GM19467 (cell line): ENCODE results near the gene SMYD3.
"Not testable (repeated sequence)": the region's sequence is repeated elsewhere in the genome, so short reads cannot be mapped to it uniquely, and the experiment has no call there.

ENCODE experiments used
- ATAC-seq: cut with Tn5 transposase; IDR thresholded peaks from one replicate; pipeline ENCODE4 v1.9.1; 2021; ENCODE audit warnings: mild to moderate bottlenecking, moderate library complexity; ENCODE audit not compliant: unreplicated experiment

Gene SMYD3

DNA sequence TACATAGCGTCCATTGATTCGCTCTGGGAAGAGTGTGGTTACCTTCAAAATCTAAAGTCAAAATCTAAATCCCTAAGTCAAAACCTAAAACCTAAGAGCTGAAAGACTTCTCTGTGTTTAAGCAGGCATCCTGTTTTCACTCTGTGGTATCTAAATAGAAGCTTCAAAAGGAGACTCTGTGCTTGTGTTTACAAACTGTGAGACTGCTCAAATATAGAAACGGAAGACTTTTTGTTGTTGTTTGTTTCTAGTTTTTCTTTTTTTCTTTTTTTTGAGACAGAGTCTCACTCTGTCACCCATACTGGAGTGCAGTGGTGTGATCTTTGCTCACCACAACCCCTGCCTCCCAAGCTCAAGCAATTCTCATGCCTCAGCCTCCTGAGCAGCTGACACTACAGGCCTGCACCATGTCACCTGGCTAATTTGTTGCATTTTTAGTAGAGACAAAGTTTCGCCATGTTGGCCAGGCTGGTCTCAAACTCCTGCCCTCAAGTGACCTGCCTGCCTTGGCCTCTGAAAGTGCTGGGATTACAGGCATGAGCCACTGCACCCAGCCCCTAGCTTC, 425.9 kb downstream of the SMYD3 start:
- no peak for ATAC-seq

DNA sequence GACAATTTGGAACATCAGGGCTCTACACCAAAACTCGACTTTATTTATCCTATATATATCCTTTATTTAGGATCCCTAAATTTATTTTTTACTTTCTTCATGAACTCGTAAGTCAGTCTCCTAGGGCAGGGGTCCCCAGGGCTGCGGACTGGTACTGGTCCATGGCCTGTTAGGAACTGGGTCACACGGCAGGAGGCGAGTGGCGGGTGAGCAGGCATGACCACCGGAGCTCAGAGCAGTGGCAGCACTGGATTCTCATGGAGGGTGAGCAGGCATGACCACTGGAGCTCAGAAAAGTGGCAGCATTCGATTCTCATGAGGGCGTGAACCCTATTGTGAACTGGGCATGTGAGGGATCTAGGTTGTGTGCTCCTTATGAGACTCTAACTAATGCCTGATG, 427.0 kb downstream of the SMYD3 start:
- ATAC-seq, result no peak

DNA sequence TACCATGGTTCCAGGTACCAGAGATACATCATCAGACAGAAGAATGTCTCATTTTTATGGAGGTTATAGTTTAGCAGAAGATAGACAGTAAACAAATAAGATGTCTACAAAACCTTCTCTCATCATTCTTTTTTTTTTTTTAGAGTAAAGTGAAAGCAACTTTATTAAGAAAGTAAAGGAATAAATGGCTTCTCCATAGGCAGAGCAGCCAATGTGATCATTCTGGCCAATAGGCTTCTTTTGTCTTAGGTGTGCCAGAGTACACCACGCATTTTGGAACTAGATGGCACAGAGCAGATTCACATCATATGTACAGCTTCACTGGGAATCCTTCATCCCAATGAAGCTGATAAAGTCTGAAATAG, 428.2 kb downstream of the SMYD3 start:
- no peak for ATAC-seq

- no peak for ATAC-seq
Observed at GRCh38 chr1:246078126-246078887, 428.8 kb downstream of the SMYD3 start.

- ATAC-seq, result no peak
Observed at GRCh38 chr1:246077476-246077875, 429.6 kb downstream of the SMYD3 start.

- ATAC-seq, result no peak
Observed at GRCh38 chr1:246074421-246074820, 432.7 kb downstream of the SMYD3 start.

DNA sequence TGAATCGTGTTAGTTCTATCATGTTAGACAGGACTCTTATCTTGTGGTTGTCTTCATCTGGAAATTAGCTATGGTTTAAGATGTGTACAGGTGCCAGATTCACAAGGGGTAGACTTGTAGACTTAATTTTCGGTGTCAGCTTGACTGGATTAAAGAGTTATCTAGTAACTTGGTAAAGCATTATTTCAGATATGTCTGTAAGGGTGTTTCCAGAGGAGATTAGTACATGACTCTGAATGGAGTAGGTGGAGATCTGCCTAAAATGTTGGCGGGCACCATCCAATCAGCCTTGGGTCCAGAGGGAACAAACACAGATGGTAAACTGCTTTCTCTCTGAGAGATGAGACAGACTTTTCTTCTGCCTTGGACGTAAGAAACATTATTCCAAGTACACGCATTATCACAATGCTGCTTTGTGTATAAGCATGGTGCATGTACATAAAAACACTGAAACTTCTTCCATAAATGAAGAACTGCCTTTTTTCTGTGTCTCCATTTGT, 434.6 kb downstream of the SMYD3 start:
- ATAC-seq, result no peak

- ATAC-seq, result not testable (repeated sequence)
Observed at GRCh38 chr1:246071981-246072380, 435.1 kb downstream of the SMYD3 start.

DNA sequence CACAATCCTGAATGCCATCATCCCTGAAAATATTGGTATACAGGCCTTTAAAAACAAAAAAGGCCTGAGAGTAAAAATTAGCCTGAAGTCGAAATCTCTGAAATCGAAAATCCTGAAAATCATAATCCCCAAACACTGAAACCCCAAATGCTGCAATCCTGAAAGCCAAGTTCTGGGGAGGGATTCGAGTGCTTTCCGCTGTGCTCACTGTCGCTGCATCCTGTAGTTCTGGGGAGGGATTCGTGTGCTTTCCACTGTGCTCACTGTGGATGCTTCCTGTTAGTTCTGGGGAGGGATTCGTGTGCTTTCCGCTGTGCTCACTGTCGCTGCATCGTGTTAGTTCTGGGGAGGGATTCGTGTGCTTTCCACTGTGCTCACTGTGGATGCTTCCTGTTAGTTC, 435.5 kb downstream of the SMYD3 start:
- ATAC-seq, result not testable (repeated sequence)

DNA sequence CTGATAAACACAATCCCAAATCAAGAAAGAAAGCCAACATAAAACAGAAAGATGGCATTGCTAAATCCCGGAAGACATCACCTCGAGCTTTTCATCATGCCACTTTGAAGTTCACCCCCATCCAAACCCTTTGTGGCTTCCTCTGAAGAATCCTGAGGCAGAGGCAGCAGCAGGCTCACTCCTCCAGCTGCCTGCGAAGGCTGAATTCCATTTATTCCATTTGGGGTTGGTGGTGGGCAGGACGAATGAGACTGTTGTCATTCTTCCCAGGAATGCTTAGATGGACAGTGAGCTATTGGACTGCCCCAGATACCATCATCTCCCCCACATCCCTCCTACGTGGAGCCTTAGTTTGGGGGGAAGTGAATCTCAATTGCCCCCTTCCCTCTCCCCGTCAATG, 437.5 kb downstream of the SMYD3 start:
- ATAC-seq, result no peak

DNA sequence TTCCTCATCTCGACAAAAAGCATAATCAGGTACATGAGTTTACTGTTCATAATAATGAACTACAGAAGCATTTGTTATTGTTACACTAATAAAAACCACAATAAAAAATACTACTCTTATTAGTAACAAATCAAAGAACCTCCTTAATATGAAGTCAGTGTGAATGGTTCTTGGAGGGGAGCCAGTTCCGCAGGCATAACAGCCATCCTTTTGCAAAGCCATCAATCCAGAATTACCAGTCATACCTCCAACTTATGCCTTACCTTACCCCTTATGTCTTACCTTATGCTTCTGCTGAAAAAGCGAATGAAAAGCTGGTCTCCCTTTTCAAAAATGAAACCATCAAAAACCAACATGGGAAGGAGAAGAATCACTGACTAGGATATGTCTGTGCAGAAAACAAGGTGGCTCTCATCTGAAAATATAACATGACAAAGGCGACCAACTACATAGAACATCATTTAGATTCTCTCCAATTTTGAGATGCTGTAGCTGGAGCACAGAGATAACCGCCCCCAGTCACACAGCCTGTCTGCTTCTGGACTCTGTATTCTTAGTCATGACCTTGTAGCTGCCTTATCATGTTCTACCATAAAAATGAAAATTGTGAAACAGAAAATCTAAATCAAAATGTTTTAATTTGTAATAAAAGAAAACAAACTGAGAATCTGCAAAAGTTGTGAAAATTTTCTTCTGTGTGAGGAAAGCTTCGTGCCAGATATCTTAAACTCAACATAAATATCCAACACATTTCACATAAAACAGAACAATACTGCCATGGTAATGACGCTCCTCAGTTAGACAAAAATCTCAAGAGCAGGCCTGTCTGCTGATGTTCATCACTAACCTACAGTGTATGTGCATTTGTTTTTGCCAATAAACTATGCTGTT, 438.2 kb downstream of the SMYD3 start:
- no peak for ATAC-seq

DNA sequence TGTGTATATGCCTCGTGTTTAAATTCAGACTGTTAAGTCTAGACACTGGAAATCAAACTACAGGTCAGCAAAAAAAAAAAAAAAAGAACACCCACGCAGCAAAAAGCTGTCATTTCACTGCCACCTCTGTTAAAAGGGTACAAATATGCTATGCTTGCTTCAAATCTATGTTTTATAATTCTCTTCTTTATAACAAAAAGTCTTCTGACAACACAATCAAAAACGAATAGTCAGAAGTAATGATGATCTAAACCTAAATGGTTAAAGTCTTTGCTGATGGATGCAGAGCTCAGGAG, 438.9 kb downstream of the SMYD3 start:
- ATAC-seq, result no peak

DNA sequence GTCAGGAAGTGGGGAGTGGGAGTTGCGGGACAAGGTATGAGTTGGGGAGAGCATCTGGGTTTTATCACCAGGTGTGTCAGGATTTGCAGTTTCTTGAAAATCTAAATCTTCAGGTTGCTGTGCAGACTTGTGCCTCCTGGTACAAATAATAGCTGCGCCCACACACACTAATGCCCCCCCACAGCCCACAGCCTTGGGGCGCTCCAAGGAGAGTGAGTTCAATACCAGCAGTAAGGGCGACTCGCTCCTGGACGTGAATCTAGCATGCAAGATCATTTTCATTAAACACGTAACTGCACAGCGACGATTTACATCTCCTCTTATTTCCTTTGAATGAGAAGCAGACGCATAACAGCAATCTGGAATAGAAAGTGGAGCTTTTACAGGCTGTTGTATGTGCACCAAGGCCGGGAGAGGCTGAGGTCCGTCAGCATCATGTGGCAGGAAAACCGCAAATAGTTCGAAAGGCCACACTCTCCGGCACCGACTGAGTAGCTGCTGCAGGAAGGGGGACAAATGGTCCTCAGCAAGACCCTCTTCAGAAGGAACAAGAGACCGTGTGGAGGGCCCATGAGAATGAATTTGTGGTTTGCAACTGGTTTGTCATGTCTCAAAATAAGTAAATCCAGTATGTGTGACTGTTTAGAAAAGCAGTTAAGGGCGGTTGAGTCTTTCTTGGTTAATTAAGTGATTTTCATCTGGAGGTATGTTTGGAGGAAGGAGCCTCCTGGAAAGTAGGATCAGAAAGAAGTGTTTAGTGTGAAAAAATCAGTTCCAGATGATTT, 439.5 kb downstream of the SMYD3 start:
- no peak for ATAC-seq

GRCh38 chr1:246066573-246066972, 440.5 kb downstream of the SMYD3 start:
- ATAC-seq, result no peak

DNA sequence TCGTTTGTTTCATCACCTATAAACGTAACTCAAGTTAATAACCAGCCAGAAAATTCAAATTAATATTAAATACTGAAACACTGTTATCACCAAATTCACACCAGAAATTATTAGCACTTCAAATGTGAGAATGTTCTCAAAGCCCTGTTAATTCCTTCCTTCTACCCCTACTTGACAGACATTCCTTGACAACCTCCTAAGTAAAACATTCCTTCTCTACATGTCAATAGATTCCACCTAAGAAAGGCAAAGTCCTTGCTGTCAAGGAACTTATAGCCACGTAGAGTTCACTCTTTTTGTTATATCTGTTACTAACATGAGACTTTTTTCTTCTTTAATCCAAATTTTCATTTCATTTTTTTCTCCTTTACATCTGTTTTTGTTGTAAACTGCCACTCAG, 441.5 kb downstream of the SMYD3 start:
- no peak for ATAC-seq

- no peak for ATAC-seq
Observed at GRCh38 chr1:246064891-246065290, 442.2 kb downstream of the SMYD3 start.

DNA sequence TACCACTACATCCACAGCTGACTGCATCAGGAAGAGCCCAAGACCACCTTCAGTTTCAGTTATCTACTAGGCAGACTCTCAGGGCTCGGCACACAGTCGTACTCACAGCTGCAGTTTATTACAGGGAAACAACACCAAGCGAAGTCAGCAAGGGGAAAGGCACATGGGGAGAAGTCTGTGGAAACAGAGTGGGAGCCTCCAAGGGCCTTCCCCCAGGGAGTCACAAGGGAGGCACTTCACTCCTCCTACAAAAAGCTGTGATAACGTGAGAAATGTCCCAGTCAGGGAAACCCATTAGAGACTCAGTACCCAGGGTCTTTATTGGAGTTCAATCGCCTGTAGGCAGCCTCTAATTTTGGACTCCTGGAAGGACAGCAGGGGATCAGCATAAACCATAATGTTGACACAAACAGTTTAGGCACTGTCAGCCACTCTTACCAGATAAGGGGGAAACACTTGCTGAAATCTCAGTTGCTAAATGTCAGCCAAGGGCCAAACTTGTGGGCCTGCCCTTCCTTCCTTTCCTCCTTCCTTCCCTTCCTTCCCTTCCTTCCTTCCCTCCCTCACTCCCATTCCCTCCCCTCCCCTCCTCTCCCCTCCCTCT, 444.0 kb downstream of the SMYD3 start:
- ATAC-seq, result no peak

DNA sequence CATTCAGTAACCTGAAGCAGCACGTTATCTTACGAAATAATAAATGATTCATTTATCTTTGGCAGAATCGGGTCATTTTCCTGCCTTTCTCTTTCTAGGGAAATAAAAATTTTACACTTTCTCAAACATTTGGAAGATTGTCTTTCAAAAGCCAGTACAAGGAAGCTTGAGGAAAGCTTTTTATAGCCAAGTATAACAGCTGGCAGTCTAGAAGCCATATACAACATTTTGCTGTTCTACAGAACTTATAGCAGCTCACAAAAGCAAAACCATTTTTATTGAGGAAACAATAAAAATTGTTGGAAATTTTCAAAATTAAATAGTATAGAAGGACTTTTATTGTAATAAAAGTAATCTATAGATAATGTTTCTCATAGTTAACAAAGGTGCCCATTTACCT, 448.6 kb downstream of the SMYD3 start:
- ATAC-seq, result no peak

- ATAC-seq, result no peak
Observed at GRCh38 chr1:246052603-246053002, 454.5 kb downstream of the SMYD3 start.

GRCh38 chr1:246051909-246052518, 455.1 kb downstream of the SMYD3 start:
- no peak for ATAC-seq
